B cell (primary cell): Measurements from ENCODE around the gene PPL.

Experiments used
- CTCF ChIP-seq: fragments of 200-600 bp; IDR thresholded peaks from one replicate; pipeline ENCODE4 v1.8.0; 2022; ENCODE audit warnings: antibody characterized with exemption, mild to moderate bottlenecking
- EZH2 ChIP-seq: IDR thresholded peaks from 2 replicates; pipeline ENCODE4 v1.6.1; 2012; ENCODE audit warnings: borderline replicate concordance, low read depth, mild to moderate bottlenecking, moderate library complexity, low read length; ENCODE audit not compliant: insufficient read depth, poor library complexity, severe bottlenecking

DNA sequence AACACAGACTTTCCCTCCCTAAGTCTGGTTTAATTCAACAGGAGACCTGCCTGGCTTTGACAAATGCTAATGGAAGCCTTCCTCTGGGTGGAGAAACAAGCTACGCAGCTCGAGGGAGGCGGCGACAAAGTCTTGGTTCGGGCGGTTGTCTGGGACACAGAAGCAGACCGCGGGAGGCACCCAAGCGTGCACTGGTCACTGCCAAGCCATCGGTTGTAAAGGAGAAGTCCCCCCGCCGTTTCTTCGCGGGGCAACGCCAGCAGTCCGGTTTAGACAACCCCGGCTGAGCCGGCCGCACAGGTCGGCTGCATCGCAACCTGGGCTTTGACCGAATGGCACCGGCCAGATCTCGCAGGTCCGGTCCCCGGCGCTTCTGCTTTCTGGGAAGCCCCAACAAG lies 90.4 kb downstream of the PPL start:
- TF ChIP-seq CTCF: no peak
- no peak for TF ChIP-seq EZH2
